Fibroblast of lung (primary cell): ENCODE results near the gene VAC14. TPM values are rescaled to one million over a fixed set of nuclear protein-coding genes. Genes with fewer than 3 reads are reported as not detected.
A peak's percentile ranks its signal among the peaks of the same experiment; 100 is the strongest.

Experiments used
- DNase-seq, 2 donors: peaks; one replicate each; pipeline versions ENCODE4 v3.0.0 to v3.0.0-alpha.2; 2010; ENCODE audit warnings: low read depth in 2 of 2
- H2AFZ ChIP-seq: 2 replicates; pipeline ENCODE4 v1.5.1; 2012; ENCODE audit warnings: low read length, control low read depth, inconsistent platforms
- H3K27ac ChIP-seq: 2 replicates; pipeline ENCODE4 v1.5.1; 2011; ENCODE audit warnings: low read length, control low read depth; ENCODE audit not compliant: insufficient read depth
- H3K27me3 ChIP-seq: 2 replicates; pipeline ENCODE4 v1.5.1; 2011; ENCODE audit warnings: mild to moderate bottlenecking, low read length; ENCODE audit not compliant: control insufficient read depth, insufficient read depth
- H3K36me3 ChIP-seq: 2 replicates; pipeline ENCODE4 v1.5.1; 2011; ENCODE audit warnings: low read length; ENCODE audit not compliant: control insufficient read depth, insufficient read depth
- H3K4me1 ChIP-seq: 2 replicates; pipeline ENCODE4 v1.5.1; 2011; ENCODE audit warnings: low read length; ENCODE audit not compliant: control insufficient read depth, insufficient read depth; ENCODE audit errors: extremely low read depth
- H3K4me2 ChIP-seq: 2 replicates; pipeline ENCODE4 v1.5.1; 2011; ENCODE audit warnings: low read length, control low read depth; ENCODE audit not compliant: insufficient read depth; ENCODE audit errors: extremely low read depth
- H3K4me3 ChIP-seq, 4 experiments: fragments of 200-600 bp in 1 of 4; sonication (generic) in 1 of 4; replicated peaks in 1 of 4; 2 replicates each; pipeline ENCODE4 v1.5.1; 2011 to 2016; ENCODE audit warnings: low read length in 4 of 4, low read depth in 3 of 4, mild to moderate bottlenecking in 3 of 4, control low read depth in 2 of 4, inconsistent platforms in 1 of 4, mixed read lengths in 1 of 4; ENCODE audit not compliant: insufficient read depth in 1 of 4; ENCODE audit errors: control extremely low read depth in 1 of 4
- H3K79me2 ChIP-seq: 2 replicates; pipeline ENCODE4 v1.5.1; 2012; ENCODE audit warnings: mild to moderate bottlenecking, low read length, inconsistent platforms; ENCODE audit not compliant: control insufficient read depth, insufficient read depth
- H3K9ac ChIP-seq: 2 replicates; pipeline ENCODE4 v1.5.1; 2011; ENCODE audit warnings: mild to moderate bottlenecking, low read length, control low read depth; ENCODE audit not compliant: insufficient read depth
- H3K9me3 ChIP-seq: 2 replicates; pipeline ENCODE4 v1.5.1; 2012; ENCODE audit warnings: low read depth, low read length; ENCODE audit not compliant: control insufficient read depth, insufficient read depth
- H4K20me1 ChIP-seq: 2 replicates; pipeline ENCODE4 v1.5.1; 2011; ENCODE audit warnings: low read length; ENCODE audit not compliant: control insufficient read depth, insufficient read depth; ENCODE audit errors: extremely low read depth
- CTCF ChIP-seq, 2 donors: IDR thresholded peaks in 1 of 2; conservative IDR thresholded peaks in 1 of 2; 1 replicate in 1 of 2; 2 replicates in 1 of 2; pipeline ENCODE4 v1.5.1; 2011 to 2012; ENCODE audit warnings: low read length in 2 of 2, control low read depth in 1 of 2, inconsistent platforms in 1 of 2, low read depth in 1 of 2, mild to moderate bottlenecking in 1 of 2
- EZH2 ChIP-seq: IDR thresholded peaks from 2 replicates; pipeline ENCODE4 v1.5.1; 2012; ENCODE audit warnings: low read length, control low read depth, mild to moderate bottlenecking; ENCODE audit errors: missing control alignments
- polyA plus RNA-seq, 2 donors: library from polyadenylated mRNA; depleted of rRNA in 1 of 2; stranded (reverse) in 1 of 2; unstranded in 1 of 2; fragments of >200 nt; gene quantifications; 2 replicates each; pipeline ENCODE4 v1.2.1, GENCODE V29; 2011 to 2012; ENCODE audit warnings: missing spikeins in 1 of 2
- total RNA-seq: library from RNA; depleted of rRNA; stranded (reverse); fragments of >200 nt; gene quantifications from 2 replicates; pipeline ENCODE4 v1.2.1, GENCODE V29; 2014

VAC14 gene
- total and polyA plus RNA-seq, 2 donors (not counting 1 experiment from before 2014, with no cell fraction given) = 25.0 to 29.2 TPM

GRCh38 chr16:70725024-70725911 lies 75.7 kb downstream of the VAC14 start:
- H3K4me3 ChIP-seq = no peak overlapping the region
- TF ChIP-seq EZH2 (no peak), CTCF (conservative IDR thresholded peaks at IDR 0.05 in 1 of 2, IDR thresholded peaks at IDR 0.05 in 1 of 2; ENCODE audit: low read depth in 1 of 2, low read length in 2 of 2) (no peak)
- peak overlapping the region; percentile 14 for H3K9ac ChIP-seq
- H3K4me1 ChIP-seq = peaks cover 17% of the 10 kb centered on the region
- no peaks in the 10 kb centered on the region for H4K20me1 ChIP-seq
- no peaks in the 10 kb centered on the region for H3K9me3 ChIP-seq
- no peaks in the 10 kb centered on the region for H3K27me3 ChIP-seq
- H3K27ac ChIP-seq = peak overlapping the region; percentile 41
- no peak overlapping the region for H3K4me2 ChIP-seq
- DNase-seq = peak in 1 of 2 donors; percentile 80
- peaks cover 2% of the 10 kb centered on the region for H3K36me3 ChIP-seq
- H2AFZ ChIP-seq = no peak overlapping the region
- no peaks in the 10 kb centered on the region for H3K79me2 ChIP-seq

- H2AFZ ChIP-seq = no peak overlapping the region
- no peak overlapping the region for H3K9ac ChIP-seq
- H3K79me2 ChIP-seq = no peaks in the 10 kb centered on the region
- H3K36me3 ChIP-seq = peaks cover 2% of the 10 kb centered on the region
- H3K9me3 ChIP-seq = no peaks in the 10 kb centered on the region
- H3K27ac ChIP-seq = peak overlapping the region; percentile 41
- no peaks in the 10 kb centered on the region for H4K20me1 ChIP-seq
- no peak overlapping the region for H3K4me2 ChIP-seq
- peaks cover 17% of the 10 kb centered on the region for H3K4me1 ChIP-seq
- H3K27me3 ChIP-seq = no peaks in the 10 kb centered on the region
- no peak for DNase-seq
- TF ChIP-seq EZH2 (no peak), CTCF (conservative IDR thresholded peaks at IDR 0.05 in 1 of 2, IDR thresholded peaks at IDR 0.05 in 1 of 2; ENCODE audit: low read depth in 1 of 2, low read length in 2 of 2) (no peak)
- no peak overlapping the region for H3K4me3 ChIP-seq
Observed at GRCh38 chr16:70724146-70725023, 76.6 kb downstream of the VAC14 start.

GRCh38 chr16:70723740-70724145 lies 77.2 kb downstream of the VAC14 start:
- Histone ChIP-seq H3K9me3 (no peaks in the 10 kb centered on the region), H3K36me3 (peaks cover 2% of the 10 kb centered on the region), H3K4me1 (peaks cover 17% of the 10 kb centered on the region), H3K27me3 (no peaks in the 10 kb centered on the region), H3K4me2 (no peak overlapping the region), H3K27ac (no peak overlapping the region), H2AFZ (no peak overlapping the region), H4K20me1 (no peaks in the 10 kb centered on the region), H3K9ac (no peak overlapping the region), H3K79me2 (no peaks in the 10 kb centered on the region), H3K4me3 (no peak overlapping the region)
- TF ChIP-seq CTCF (conservative IDR thresholded peaks at IDR 0.05 in 1 of 2, IDR thresholded peaks at IDR 0.05 in 1 of 2; ENCODE audit: low read depth in 1 of 2, low read length in 2 of 2) (no peak), EZH2 (no peak)
- no peak for DNase-seq
